ENCODE measurements around the gene KLK4. TPM values are rescaled to one million over a fixed set of nuclear protein-coding genes. Genes with fewer than 3 reads are reported as not detected.

The KLK4 gene
- total and polyA plus RNA-seq, 2 of the 13 experiments (the other 11 are each of a cell fraction or from before 2014, with no cell fraction given) = not detected

- intact Hi-C loops (cut with micrococcal nuclease; ENCODE audit: unreplicated experiment) (no loop called here), in situ Hi-C loops (cut with HindIII; ENCODE audit: extremely low pct_ligation_motif_present, low pct_unique_long_range_greater_than_20kb) (no loop called here)
- H3K4me1 ChIP-seq (ENCODE audit: insufficient read depth, low read length) = no peaks in the 10 kb centered on the region
- DNase-seq (ENCODE audit: low spot score) = no peak
- TF ChIP-seq NFE2L2 (IDR thresholded peaks at IDR 0.05; ENCODE audit: low read length) (no peak), SRY (CRISPR knock-in tag; IDR thresholded peaks at IDR 0.05) (no peak), MYNN (CRISPR knock-in tag; IDR thresholded peaks at IDR 0.05; ENCODE audit: low read depth) (no peak), CBX5 (CRISPR knock-in tag; IDR thresholded peaks at IDR 0.05; ENCODE audit: borderline replicate concordance) (no peak), MEIS2 (CRISPR knock-in tag; IDR thresholded peaks at IDR 0.05) (no peak), ZNF883 (CRISPR knock-in tag; IDR thresholded peaks at IDR 0.05; ENCODE audit: not compliant biosample characterization) (no peak), ZNF335 (CRISPR knock-in tag; IDR thresholded peaks at IDR 0.05) (no peak), FOXO1 (CRISPR knock-in tag; IDR thresholded peaks at IDR 0.05) (no peak), NR2F2 (IDR thresholded peaks at IDR 0.05; ENCODE audit: borderline replicate concordance, low read depth) (no peak), MAFG (CRISPR knock-in tag; IDR thresholded peaks at IDR 0.05) (no peak), U2AF2 (IDR thresholded peaks at IDR 0.05; ENCODE audit: low read depth, low read length) (no peak), HNRNPUL1 (IDR thresholded peaks at IDR 0.05; ENCODE audit: low read depth, low read length) (no peak), MIER3 (CRISPR knock-in tag; IDR thresholded peaks at IDR 0.05; ENCODE audit: borderline replicate concordance) (no peak), PHF8 (CRISPR knock-in tag; IDR thresholded peaks at IDR 0.05) (no peak), ZNF543 (CRISPR knock-in tag; IDR thresholded peaks at IDR 0.05) (no peak), ZNF326 (CRISPR knock-in tag; IDR thresholded peaks at IDR 0.05; ENCODE audit: borderline replicate concordance) (no peak)
- BruUV-seq (replicated peaks) = no TSS peak
- no peaks in the 10 kb centered on the region for H3K9me3 ChIP-seq (ENCODE audit: low read length)
- H3K9ac ChIP-seq (ENCODE audit: insufficient read depth, low read depth, low read length) = no peak overlapping the region
- no peaks in the 10 kb centered on the region for H4K20me1 ChIP-seq (ENCODE audit: insufficient read depth, low read length)
- 28% methylated on average over 7 of the region's 7 CpGs for WGBS (ENCODE audit: low lambda C conversion rate)
- H3K4me2 ChIP-seq (ENCODE audit: low read depth, low read length) = no peak overlapping the region
- POLR2A ChIA-PET = no interaction called here
- FAIRE-seq = no peak
- CTCF ChIA-PET (ENCODE audit: low intra/inter-chr PET ratio, low total read pairs) = no interaction called here
- no peak overlapping the region for H2AFZ ChIP-seq (ENCODE audit: low read length)
- no peak overlapping the region for H3K27ac ChIP-seq (ENCODE audit: extremely low read length, insufficient read depth, low read length)
- no peaks in the 10 kb centered on the region for H3K36me3 ChIP-seq (replicated peaks in 1 of 2; ENCODE audit: control insufficient read depth in 1 of 2, insufficient read depth in 2 of 2, low read length in 2 of 2)
- no peaks in the 10 kb centered on the region for H3K79me2 ChIP-seq (ENCODE audit: insufficient read depth, low read length)
- no peak overlapping the region for H3K4me3 ChIP-seq (replicated peaks in 1 of 3; ENCODE audit: insufficient read depth in 1 of 3, low read depth in 2 of 3, low read length in 3 of 3)
- ATAC-seq = no peak
- H3K27me3 ChIP-seq (ENCODE audit: control insufficient read depth in 1 of 2, insufficient read depth in 2 of 2, low read length in 2 of 2) = peaks cover 3 to 26% of the 10 kb centered on the region in 2 experiments; a peak in 4 of 5 replicates
Observed at GRCh38 chr19:50861496-50862286, 49.5 kb downstream of the KLK4 start.
